HEK293 (cell line): Measurements from ENCODE around the gene TBCE.

ENCODE experiments used
- EGR2 ChIP-seq: fragments of 450-650 bp; formaldehyde crosslinking; IDR thresholded peaks from 2 replicates; pipeline ENCODE4 v1.5.1; 2016; ENCODE audit warnings: low read depth, missing biosample characterization, missing genetic modification characterization
- KLF17 ChIP-seq: fragments of 450-650 bp; formaldehyde crosslinking; IDR thresholded peaks from 2 replicates; pipeline ENCODE4 v1.5.1; 2016; ENCODE audit warnings: missing biosample characterization, missing genetic modification characterization
- PATZ1 ChIP-seq: fragments of 450-650 bp; formaldehyde crosslinking; IDR thresholded peaks from 2 replicates; pipeline ENCODE4 v1.5.1; 2016; ENCODE audit warnings: missing biosample characterization, missing genetic modification characterization
- REPIN1 ChIP-seq: fragments of 450-650 bp; formaldehyde crosslinking; IDR thresholded peaks from 2 replicates; pipeline ENCODE4 v1.5.1; 2017; ENCODE audit warnings: missing biosample characterization, missing genetic modification characterization, low read depth
- REST ChIP-seq: fragments of 450-650 bp; formaldehyde crosslinking; IDR thresholded peaks from 2 replicates; pipeline ENCODE4 v1.5.1; 2016; ENCODE audit warnings: missing biosample characterization, missing genetic modification characterization
- SP2 ChIP-seq: fragments of 450-650 bp; formaldehyde crosslinking; IDR thresholded peaks from 2 replicates; pipeline ENCODE4 v1.5.1; 2016; ENCODE audit warnings: missing biosample characterization, missing genetic modification characterization
- SP7 ChIP-seq: fragments of 450-650 bp; formaldehyde crosslinking; IDR thresholded peaks from 2 replicates; pipeline ENCODE4 v1.5.1; 2016; ENCODE audit warnings: missing biosample characterization, missing genetic modification characterization
- YY2 ChIP-seq: fragments of 450-650 bp; formaldehyde crosslinking; IDR thresholded peaks from 2 replicates; pipeline ENCODE4 v1.5.1; 2016; ENCODE audit warnings: missing biosample characterization, missing genetic modification characterization
- ZBTB1 ChIP-seq: fragments of 450-650 bp; formaldehyde crosslinking; IDR thresholded peaks from 2 replicates; pipeline ENCODE4 v1.5.1; 2016; ENCODE audit warnings: missing biosample characterization, missing genetic modification characterization
- ZBTB26 ChIP-seq: fragments of 450-650 bp; formaldehyde crosslinking; optimal IDR thresholded peaks from 2 replicates; pipeline ENCODE3; 2016; ENCODE audit warnings: missing biosample characterization, mild to moderate bottlenecking, missing genetic modification characterization
- ZFHX2 ChIP-seq: fragments of 450-650 bp; formaldehyde crosslinking; conservative IDR thresholded peaks from 2 replicates; pipeline ENCODE4 v1.5.1; 2016; ENCODE audit warnings: missing biosample characterization, missing genetic modification characterization
- ZNF146 ChIP-seq: fragments of 450-650 bp; formaldehyde crosslinking; IDR thresholded peaks from 2 replicates; pipeline ENCODE4 v1.5.1; 2016; ENCODE audit warnings: missing biosample characterization, missing genetic modification characterization
- ZNF174 ChIP-seq: fragments of 450-650 bp; formaldehyde crosslinking; IDR thresholded peaks from 2 replicates; pipeline ENCODE4 v1.5.0; 2017; ENCODE audit warnings: missing biosample characterization, mild to moderate bottlenecking, missing genetic modification characterization
- ZNF18 ChIP-seq: fragments of 450-650 bp; formaldehyde crosslinking; IDR thresholded peaks from 2 replicates; pipeline ENCODE4 v1.5.1; 2016; ENCODE audit warnings: missing biosample characterization, missing genetic modification characterization
- ZNF639 ChIP-seq: fragments of 450-650 bp; formaldehyde crosslinking; IDR thresholded peaks from 2 replicates; pipeline ENCODE4 v1.5.1; 2016; ENCODE audit warnings: missing biosample characterization, missing genetic modification characterization
- ZNF660 ChIP-seq: fragments of 450-650 bp; IDR thresholded peaks from 2 replicates; pipeline ENCODE4 v1.5.1; 2018; ENCODE audit warnings: missing biosample characterization, mild to moderate bottlenecking, missing genetic modification characterization
- ZSCAN30 ChIP-seq: fragments of 450-650 bp; IDR thresholded peaks from 2 replicates; pipeline ENCODE4 v1.5.1; 2018; ENCODE audit warnings: missing biosample characterization, mild to moderate bottlenecking, missing genetic modification characterization, moderate library complexity

Gene TBCE

GRCh38 chr1:235326719-235327558 is 40.3 kb upstream of the TBCE start (continued):
- TF ChIP-seq EGR2 (tag by site-specific recombination): peak; percentile 46
- TF ChIP-seq SP2 (tag by site-specific recombination): peak; percentile 35
- TF ChIP-seq PATZ1 (tag by site-specific recombination): peak; percentile 50
- TF ChIP-seq ZBTB1 (tag by site-specific recombination): no peak
- TF ChIP-seq REPIN1 (tag by site-specific recombination): no peak
- TF ChIP-seq ZNF639 (tag by site-specific recombination): peak; percentile 63; the same call in 1 of the 2 replicates
- TF ChIP-seq ZFHX2: peak; percentile 71
- TF ChIP-seq ZNF146 (tag by site-specific recombination): 0 out of 2 replicates have a peak, but pooled peaks have one; percentile 3
- no peak for TF ChIP-seq ZNF174 (tag by site-specific recombination)
- TF ChIP-seq SP7 (tag by site-specific recombination): no peak
- TF ChIP-seq ZNF660 (tag by site-specific recombination): peak; percentile 78
- no peak for TF ChIP-seq REST
- 0 out of 2 replicates have a peak, but pooled peaks have one; percentile 18 for TF ChIP-seq ZNF18
- peak; percentile 47; the same call in 1 of the 2 replicates for TF ChIP-seq ZSCAN30 (tag by site-specific recombination)
- peak; percentile 63 for TF ChIP-seq ZBTB26 (tag by site-specific recombination)
- TF ChIP-seq KLF17: peak; percentile 55; the same call in 1 of the 2 replicates
- peak; percentile 62; the same call in 1 of the 2 replicates for TF ChIP-seq YY2 (tag by site-specific recombination)
